Endothelial cell of umbilical vein (primary cell): ENCODE data around the gene MEI4.

ENCODE experiments used
- CTCF ChIP-seq, 2 donors: IDR thresholded peaks; 1 replicate in 1 of 2; 2 replicates in 1 of 2; pipeline ENCODE4 v1.5.1; 2011; ENCODE audit warnings: low read length in 2 of 2, mild to moderate bottlenecking in 2 of 2, moderate library complexity in 2 of 2, control low read depth in 1 of 2, inconsistent platforms in 1 of 2, low read depth in 1 of 2; ENCODE audit not compliant: insufficient read depth in 1 of 2; ENCODE audit errors: extremely low read depth in 1 of 2
- EZH2 ChIP-seq: IDR thresholded peaks from 2 replicates; pipeline ENCODE4 v1.6.1; 2012; ENCODE audit warnings: borderline replicate concordance, low read depth, mild to moderate bottlenecking, moderate library complexity, low read length, inconsistent platforms; ENCODE audit not compliant: severe bottlenecking
- GATA2 ChIP-seq: IDR thresholded peaks from 2 replicates; pipeline ENCODE4 v1.7.0; 2011; ENCODE audit warnings: low read depth, mild to moderate bottlenecking, moderate library complexity, mixed read lengths, low read length; ENCODE audit not compliant: insufficient read length, insufficient read depth
- JUN ChIP-seq: IDR thresholded peaks from 2 replicates; pipeline ENCODE4 v1.6.1; 2011; ENCODE audit warnings: borderline replicate concordance, low read depth; ENCODE audit not compliant: insufficient read length, insufficient read depth
- MAX ChIP-seq: IDR thresholded peaks from 2 replicates; pipeline ENCODE4 v1.6.1; 2011; ENCODE audit not compliant: insufficient read depth, insufficient read length
- MYC ChIP-seq: IDR thresholded peaks from one replicate; pipeline ENCODE4 v1.6.1; 2011; ENCODE audit warnings: mild to moderate bottlenecking, low read depth, low read length
- POLR2A ChIP-seq: IDR thresholded peaks from 2 replicates; pipeline ENCODE4 v1.6.1; 2012; ENCODE audit warnings: low read depth, mild to moderate bottlenecking, control low read depth, low read length
- POLR2AphosphoS5 ChIP-seq: IDR thresholded peaks from 2 replicates; pipeline ENCODE4 v1.6.1; 2012; ENCODE audit warnings: low read depth, mild to moderate bottlenecking, control low read depth, low read length, moderate library complexity; ENCODE audit not compliant: insufficient read depth

- TF ChIP-seq POLR2AphosphoS5: no peak
- no peak for TF ChIP-seq POLR2A
- TF ChIP-seq CTCF (IDR thresholded peaks at IDR 0.05; ENCODE audit: extremely low read depth in 1 of 2, insufficient read depth in 1 of 2, low read depth in 1 of 2, low read length in 2 of 2): no peak
- no peak for TF ChIP-seq MAX
- no peak for TF ChIP-seq EZH2
- no peak for TF ChIP-seq MYC
- TF ChIP-seq JUN: no peak
- no peak for TF ChIP-seq GATA2
Observed at GRCh38 chr6:77633993-77634715, 18.7 kb upstream of the MEI4 start.
